Lung microvascular endothelial cell (primary cell): ENCODE measurements around the gene NBR1. TPM values are rescaled to one million over a fixed set of nuclear protein-coding genes. Genes with fewer than 3 reads are reported as not detected.
"Not testable (repeated sequence)": the region's sequence is repeated elsewhere in the genome, so short reads cannot be mapped to it uniquely, and the experiment has no call there.

Experiments used
- DNase-seq, 2 donors: peaks; one replicate each; pipeline versions ENCODE4 v3.0.0 to v3.0.0-alpha.2; 2010; ENCODE audit warnings: low read depth in 2 of 2
- total RNA-seq: library from RNA; depleted of rRNA; stranded (reverse); fragments of >200 nt; gene quantifications from 2 replicates; pipeline ENCODE4 v1.2.1, GENCODE V29; 2014

Gene NBR1
- total RNA-seq, 1 donor from 2014 or later, result 75.4 TPM

DNA sequence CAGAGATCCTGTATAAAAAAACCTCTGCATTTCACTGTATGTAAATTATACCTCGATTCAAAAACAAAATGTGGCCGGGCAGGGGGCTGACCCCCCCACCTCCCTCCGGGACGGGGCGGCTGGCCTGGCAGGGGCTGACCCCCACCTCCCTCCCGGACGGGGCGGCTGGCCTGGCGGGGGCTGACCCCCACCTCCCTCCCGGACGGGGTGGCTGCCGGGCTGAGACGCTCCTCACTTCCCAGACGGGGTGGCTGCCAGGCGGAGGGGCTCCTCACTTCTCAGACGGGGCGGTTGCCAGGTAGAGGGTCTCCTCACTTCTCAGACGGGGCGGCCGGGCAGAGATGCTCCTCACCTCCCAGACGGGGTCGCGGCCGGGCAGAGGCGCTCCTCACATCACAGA lies 11.8 kb upstream of the NBR1 start:
- not testable (repeated sequence) for DNase-seq

DNA sequence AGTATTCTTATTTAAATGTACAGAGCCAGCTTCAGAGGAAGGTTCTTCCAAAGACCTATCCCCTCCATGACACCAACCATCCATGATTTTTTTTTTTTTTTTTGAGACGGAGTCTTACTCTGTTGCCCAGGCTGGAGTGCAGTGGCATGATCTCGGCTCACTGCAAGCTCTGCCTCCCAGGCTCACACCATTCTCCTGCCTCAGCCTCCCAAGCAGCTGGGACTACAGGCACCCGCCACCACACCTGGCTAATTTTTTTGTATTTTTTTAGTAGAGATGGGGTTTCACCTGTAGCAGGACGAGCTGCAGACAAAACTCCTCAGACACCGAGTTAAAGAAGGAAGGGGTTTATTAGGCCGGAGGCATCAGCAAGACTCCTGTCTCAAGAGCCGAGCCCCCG lies 11.1 kb upstream of the NBR1 start:
- DNase-seq, result not testable (repeated sequence)

DNA sequence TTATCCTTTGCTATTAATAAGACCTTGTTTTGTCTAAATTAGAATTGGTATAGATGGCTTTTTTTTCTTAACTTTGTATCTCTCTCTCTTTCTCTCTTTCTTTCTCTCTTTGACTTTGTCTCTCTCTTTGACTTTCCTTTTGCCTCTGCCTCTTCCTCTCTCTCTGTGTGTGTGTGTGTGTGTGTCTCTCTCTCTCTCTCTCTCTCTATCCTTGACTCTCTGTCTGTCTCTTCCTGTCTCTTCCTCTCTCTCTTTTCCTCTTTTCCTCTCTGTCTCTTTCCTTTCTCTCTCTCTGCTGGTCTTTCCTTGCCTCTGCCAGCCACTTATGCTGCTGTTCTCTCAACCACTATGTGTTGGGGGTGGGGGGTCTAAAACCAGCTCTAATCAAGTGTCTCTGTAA lies 5.0 kb upstream of the NBR1 start:
- DNase-seq, result not testable (repeated sequence)

DNA sequence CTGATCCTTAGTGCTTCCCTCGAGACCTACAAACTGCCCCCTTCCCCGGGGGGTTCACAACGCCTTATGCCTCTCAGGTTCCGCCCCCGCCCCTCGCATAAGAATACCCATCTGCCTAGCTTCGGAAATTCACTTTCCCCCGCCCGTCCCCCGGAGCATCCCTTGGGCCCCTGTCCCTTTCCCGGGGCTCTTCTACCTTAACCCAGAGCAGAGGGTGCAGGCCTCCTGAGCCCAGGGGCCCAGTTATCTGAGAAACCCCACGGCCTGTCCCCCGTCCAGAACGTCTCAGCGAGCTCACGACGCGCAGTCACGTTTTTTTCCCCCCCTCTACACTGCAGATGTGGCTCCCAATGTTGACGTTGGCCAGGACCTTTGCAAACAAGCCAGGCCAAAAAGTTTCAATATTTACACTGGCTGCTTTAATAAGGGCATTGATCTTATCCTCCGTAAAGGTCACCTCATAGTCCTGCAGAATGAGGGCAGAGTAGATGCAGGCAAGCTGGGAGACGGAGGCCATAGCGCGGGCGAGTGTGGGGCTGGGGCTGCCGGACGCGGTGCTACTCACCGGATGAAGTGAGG lies 1.4 kb upstream of the NBR1 start:
- peak; percentile 33 to 75 for DNase-seq

DNA sequence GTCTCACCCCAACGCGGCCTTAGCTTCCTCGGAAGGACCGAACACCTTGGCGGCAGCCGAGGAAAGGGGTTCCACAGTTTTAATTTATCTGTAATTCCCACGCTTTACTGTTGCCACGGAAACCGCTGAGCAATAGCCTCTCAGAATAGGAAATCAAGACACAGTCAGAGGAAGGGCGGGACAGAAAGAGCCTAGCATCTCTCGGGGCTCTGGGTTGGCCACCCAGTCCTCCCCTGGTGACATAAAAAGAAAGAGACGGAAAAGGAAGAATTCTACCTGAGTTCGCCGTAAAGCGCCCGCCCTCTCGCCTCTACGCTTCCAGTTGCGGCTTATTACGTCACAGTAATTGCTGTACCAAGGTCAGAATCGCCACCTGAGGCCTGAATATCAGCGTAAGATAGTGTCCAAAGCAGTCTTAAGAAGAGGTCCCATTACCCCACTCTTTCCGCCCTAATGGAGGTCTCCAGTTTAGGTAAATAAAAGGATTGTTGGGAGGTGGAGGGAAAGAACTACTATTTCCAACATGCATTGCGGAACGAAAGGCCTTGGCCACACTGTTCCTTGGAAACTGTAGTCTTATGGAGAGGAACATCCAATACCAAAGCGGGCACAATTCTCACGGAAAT lies 761 bp upstream of the NBR1 start:
- peak; percentile 96 to 97 for DNase-seq

DNA sequence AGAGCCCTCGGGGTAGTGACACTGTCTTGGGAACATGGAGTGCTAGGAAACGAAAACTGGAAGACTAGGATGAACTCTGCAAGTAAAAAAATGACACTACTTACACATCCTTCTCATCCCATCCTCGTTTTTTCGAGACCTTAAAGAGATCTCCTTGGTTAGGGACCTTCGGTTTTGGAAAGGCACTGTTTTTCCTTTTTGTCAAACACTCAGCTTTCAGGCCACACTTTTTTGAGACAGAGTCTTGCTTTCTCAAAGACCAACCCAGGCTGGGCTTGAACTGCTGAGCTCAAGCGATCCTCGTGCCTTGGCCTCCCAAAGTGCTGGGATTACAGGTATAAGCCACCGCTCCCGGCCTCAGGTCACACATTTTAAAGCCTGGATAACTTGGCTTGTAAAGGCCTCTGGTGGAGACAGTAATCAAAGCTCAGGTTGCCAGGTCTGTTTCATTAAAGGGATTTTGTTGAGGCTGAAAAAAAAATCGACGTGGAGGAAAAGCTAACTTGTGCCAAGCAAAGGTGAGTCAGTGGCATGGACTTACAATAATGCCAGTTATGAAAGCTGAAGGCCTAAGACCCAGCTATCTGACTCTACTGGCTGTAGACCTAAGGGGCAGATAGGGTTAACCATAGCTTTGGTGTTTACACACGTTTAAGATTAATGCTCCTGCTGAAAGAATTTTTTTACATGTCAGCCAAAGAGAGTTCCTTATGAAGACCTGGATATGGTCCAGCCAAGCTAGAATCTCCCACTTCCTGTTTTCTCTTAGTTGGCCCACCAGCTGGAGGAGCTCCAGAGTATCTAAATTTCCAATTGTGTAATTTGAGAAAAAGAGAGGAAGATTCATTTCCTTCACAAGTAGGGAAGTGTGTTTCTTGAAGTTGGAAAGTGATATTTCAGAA lies 823 bp downstream of the NBR1 start:
- DNase-seq, result peak; percentile 59 to 93

DNA sequence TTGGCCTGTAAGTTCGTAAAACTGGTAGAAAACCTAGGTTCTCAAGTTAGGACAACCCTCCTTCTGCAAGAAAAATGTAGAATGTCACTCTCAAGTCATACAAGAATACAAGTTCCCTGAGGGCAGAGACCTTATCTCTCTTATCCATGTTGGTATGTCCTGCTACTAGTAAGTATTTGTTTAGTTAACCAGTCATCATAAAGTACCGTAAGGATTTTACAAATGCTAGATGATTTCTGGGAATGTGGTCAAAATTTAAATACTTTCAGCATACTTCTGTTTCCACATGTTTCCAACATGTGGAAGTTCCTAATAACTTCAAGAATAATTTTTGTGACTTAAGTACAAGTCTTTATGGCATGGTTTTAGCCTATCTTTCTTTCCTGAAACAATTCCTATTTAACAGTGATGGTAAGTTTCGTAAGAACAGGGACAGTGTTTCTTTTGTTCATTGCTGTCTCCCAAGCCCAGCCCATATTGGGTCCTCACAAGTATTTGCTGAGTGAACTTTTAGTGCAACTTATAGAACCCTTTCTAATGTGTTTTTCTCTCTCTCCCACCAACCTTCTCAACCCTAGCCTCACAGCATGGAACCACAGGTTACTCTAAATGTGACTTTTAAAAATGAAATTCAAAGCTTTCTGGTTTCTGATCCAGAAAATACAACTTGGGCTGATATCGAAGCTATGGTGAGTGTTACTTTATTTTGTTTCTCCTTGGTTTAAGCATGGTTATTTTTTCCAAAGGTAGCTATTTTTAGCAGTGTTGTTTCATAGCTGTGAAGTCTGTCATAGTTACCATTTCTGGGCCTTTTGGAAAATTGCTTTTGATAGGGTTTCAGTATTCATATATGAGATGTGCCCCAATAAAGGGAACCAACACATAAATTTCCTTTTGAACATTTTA lies 4.5 kb downstream of the NBR1 start:
- peak in 1 of 2 donors; percentile 50 for DNase-seq

DNA sequence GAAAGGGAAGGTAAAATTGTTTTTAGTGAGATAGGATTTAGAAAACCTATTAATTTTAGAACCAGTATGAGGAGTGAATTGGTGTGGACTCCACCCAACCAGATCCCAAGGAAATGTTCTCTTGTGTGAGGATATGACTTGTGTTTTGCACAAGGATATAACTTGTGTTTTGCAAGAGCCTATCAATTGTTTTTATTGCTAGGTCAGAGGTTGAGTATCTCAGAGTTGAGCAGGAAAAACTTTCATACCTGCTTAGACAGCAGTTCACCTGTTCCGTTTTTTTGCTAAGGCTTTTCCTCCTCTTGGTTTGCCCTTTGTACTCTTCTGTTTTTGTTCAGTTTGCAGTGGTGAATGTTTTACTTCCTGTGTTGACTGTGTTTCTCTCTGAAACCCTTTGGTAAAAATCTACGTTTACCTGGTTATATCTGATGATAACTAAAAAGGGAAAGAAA lies 5.1 kb downstream of the NBR1 start:
- peak in 1 of 2 donors; percentile 5 for DNase-seq

DNA sequence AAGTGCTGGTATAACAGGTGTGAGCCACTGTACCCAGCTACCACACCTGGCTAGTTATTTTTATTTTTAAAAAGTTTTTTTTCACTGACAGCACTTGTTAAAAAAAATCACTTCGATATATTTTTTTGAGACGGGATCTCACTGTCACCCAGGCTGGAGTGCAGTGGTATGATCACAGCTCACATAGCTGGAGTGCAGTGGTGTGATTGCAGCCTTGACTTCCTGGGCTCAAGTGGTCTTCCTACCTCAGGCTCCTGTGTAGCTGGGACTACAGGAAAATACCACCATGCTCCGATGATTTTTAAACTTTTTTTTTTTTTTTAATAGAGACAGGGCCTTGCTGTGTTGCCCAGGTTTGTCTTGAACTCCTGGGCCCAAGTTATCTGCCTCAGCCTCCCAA lies 12.9 kb downstream of the NBR1 start:
- DNase-seq, result no peak

DNA sequence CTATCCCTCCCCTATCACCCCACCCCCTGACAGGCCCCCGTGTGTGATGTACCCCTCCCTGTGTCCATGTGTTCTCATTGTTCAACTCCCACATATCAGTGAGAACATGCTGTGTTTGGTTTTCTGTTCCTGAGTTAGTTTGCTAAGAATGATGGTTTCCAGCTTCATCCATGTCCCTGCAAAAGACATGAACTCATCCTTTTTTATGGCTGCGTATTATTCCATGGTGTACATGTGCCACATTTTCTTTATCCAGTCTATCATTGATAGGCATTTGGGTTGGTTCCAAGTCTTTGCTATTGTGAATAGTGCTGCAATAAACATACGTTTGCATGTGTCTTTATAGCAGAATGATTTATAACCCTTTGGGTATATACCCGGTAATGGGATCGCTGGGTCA lies 15.6 kb downstream of the NBR1 start:
- not testable (repeated sequence) for DNase-seq

DNA sequence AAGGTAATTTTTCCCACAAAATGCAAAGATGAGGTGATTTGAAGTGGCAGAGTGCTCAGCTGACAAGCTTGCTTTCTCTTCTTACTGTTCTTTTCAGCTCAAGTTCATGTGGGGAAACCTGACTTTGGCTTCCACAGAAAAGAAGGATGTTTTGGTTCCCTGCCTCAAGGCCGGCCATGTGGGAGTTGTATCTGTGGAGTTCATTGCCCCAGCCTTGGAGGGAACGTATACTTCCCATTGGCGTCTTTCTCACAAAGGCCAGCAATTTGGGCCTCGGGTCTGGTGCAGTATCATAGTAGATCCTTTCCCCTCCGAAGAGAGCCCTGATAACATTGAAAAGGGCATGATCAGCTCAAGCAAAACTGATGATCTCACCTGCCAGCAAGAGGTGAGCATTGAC lies 22.2 kb downstream of the NBR1 start:
- no peak for DNase-seq

DNA sequence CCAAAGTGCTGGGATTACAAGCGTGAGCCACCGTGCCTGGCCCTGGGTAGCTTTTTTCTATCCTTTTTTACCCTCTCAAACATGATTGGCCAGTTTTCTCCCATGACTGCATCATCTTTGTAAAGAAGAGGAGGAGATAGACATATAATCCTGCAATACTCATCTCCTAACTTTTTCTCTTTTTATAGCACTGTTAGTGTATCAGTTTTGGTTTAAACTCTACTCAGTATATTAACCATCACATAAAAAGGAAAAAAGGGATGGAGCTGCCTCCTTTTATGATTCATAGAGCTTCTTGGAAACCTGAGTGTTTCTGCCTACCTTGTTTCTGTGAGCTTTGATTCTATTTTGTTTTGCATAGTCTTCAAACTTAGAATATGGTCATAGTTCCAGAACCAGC lies 28.6 kb downstream of the NBR1 start:
- no peak for DNase-seq

DNA sequence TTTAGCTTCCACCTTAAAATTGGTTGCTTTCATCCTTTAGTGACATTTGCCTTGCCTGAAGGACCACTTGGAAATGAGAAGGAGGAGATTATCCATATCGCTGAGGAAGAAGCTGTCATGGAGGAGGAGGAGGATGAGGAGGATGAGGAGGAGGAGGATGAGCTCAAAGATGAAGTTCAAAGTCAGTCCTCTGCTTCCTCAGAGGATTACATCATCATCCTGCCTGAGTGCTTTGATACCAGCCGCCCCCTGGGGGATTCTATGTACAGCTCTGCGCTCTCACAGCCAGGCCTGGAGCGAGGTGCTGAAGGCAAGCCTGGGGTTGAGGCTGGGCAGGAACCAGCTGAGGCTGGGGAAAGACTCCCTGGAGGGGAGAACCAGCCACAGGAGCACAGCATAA lies 29.1 kb downstream of the NBR1 start:
- DNase-seq, result no peak

DNA sequence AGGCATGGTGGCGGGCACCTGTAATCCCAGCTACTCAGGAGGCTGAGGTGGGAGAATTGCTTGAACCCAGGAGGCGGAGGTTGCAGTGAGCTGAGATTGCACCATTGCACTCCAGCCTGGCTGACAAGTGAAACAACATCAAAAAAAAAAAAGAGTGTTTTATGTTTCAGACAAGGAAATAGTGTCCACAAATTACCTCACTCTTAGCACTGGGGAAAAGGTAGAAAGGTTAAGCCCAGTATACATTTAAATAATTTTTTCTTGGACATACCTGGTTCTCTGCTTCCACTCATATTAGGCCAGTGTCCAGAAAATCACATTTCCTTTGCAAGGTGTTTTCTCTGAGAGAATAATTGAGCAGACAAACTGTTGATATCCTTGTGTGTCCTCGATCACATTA lies 32.0 kb downstream of the NBR1 start:
- DNase-seq, result not testable (repeated sequence)

DNA sequence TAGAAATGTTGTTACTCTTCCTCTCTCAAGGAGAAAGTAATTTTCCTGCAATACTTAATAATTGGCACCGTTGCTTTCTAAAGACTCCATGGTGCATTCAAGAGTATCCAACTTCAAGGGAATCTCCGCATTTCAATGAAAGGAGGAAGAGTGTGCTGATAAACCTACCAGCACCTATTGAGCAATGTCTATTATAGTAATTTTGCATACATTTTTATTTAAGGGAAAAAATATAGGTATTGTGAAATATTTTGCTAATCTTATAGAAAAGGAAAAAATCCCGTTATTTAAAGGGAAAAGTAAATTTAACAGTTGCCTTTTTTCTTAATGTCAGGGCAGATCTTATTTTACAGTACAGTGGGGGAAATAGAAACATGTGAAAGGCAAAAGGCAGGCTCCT lies 39.6 kb downstream of the NBR1 start:
- no peak for DNase-seq

DNA sequence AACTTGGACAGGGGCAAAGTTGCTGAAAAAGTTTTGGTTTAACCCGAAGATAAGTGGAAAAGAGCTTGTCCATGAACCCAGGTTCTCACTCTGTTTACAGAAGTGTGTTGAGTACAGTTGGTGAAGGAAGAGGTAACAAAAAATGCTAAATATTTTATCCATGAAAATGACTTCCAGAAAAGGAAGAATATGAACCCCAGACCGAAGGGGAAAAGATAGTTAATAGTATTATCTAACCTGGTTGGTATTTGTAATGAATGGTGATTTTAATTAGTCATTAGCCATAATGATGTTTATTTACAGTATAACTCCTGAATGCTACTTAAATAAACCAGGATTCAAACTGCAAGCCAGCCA lies 40.1 kb downstream of the NBR1 start:
- DNase-seq, result no peak

DNA sequence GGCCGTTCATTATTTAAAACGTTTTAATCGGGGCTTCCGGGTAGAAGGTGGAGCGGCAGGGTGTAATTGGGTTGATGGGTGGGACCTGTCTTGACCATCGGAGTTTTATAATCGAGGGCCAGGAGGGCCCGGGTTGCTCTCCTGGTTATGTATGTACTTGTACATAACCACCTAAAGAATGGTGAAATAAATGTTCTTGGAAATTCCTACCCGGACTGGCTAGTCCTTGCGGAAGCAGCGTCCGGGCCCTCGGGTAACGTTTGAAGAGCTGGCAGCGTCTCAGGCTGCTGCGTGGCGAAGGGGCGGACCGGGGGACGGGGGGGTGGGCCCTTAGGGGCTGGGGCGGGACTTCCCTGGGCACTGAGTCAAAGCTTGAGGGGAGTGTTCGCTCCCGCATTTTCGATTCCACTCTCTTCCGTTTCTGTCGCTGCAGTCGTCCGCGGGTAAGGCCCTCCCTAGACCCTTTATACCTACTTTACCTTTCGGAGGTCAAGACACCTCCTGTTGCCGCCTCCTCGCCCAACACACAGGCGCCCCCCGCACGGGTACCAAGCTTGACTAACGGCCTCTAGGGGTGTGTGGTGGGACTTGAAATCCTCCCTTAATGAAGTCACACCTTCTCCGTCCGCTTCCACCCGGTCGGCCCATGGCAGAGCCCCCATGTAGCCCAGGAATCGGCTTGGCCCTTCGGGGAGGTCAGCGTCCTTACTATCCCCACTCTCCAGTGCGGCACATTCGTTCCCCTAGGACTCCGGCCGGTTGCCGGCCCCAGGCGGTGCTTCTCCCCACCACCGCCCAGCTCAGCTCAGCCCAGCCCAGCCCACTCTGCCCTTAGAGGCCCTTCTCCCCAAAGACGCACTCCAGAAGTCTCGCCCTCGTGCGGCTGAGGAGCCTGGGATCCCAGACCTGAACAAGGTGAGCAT lies 40.7 kb downstream of the NBR1 start, which contains the start of gene TMEM106A:
TSS of gene TMEM106A (plus strand) at position 396 of the 923 bp plus-strand sequence. CDS start 1,167 bp downstream, outside the sequence.
- DNase-seq, result peak; percentile 75 to 86

DNA sequence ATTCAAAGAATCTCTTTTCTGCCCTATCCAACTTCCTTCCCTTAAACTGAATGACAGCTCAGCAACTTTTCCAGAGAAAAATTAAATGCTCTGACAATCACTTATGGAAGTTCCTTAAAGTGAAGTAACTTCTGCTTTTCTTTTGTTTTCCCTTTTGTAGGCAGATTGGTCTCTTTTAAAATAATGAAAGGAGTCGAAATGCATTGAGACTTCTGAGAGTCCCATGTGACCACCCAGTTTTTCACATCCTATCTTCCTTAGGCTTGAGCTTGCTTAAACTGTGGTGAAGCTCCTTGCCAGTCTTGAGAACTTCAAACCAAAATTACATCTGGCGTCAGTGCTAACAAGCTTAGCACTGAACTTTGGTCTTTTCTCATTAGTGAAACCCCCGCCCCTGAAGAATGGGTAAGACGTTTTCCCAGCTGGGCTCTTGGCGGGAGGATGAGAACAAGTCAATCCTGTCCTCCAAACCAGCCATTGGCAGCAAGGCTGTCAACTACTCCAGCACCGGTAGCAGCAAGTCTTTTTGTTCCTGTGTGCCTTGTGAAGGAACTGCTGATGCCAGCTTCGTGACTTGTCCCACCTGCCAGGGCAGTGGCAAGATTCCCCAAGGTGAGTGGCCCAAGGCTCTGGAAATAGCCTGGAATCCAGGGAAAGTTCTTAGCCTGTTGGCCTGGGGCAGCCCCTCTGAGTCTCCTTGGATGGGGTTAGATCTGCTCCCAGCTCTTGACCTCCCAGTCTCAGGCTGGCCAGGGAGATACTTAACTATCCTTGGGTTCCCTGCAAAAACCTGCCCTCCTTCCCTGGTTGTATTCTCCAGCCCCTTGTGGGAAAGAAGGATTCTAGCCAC lies 41.9 kb downstream of the NBR1 start:
- DNase-seq, result no peak

DNA sequence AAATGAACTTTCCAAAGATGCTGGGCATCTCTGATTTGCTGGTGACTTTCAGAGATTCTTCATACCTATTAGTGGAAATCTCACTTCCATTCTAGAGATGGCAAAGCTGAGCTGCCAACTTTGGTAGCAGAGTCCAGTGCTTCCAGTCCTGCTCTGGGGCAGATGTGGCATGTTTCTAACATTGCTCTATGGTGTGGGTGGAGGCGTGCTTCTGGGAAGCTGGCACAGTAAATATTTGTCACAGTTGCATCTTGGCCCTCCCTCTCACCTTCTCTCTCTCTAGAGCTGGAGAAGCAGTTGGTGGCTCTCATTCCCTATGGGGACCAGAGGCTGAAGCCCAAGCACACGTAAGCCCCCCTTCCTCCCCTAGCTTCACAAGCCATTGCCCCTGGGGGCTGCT lies 42.5 kb downstream of the NBR1 start:
- DNase-seq, result no peak
